Hippocampal formation (tissue), 2 donors: ENCODE results near the gene MROH7.
A peak's percentile ranks its signal among the peaks of the same experiment; 100 is the strongest.

Experiments
- DNase-seq, 2 donors: peaks; one replicate each; lab custom pipeline; 2025; lab: John Stamatoyannopoulos, UW

Gene MROH7

DNA sequence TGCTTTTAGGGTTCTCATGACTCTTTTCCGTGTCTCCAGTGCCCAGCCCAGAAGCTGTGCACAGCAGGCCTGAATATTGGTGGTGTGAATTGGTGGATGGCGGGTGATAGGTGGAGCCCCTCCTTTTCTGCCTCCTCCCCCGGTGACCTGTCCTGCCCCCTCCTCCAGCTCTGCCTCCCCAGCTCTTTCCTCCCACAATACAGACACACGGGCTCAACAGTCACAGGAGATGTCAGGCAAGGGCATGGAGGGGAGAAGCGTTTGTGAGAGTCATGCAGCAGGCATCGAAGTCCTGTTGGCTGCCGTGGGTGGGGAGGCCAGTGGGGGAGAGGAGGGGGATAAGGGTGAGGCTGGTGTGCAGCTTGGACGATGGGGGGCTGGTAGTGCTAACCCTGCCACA is 56.8 kb downstream of the MROH7 start:
- DNase-seq, result no peak

DNA sequence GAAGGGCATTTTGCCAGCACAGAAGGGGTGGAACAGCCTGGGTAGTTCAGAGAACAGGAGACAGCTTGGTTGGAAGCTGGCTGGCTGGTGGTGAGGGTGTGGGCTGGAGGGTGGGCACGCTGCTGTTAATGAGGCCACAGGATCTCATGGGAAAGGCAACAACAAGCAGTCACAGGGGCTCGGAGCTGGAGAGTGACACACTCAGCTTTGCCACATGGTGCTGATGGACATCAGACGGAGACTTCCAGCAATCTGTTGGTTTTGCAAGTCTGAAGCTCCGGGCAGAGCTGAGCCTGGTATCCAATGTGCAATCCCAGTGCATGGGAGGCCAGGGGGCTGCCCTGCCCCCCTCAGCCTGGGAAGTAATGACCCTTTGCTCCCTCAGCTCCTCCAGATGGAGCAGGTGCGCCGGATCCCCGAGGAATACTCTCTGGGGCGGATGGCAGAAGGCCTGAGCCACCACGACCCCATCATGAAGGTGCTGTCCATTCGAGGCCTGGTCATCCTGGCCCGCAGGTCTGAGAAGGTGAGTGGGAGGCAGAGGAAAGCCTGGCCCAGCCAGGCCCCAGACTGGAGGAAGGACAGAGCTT is 58.4 kb downstream of the MROH7 start:
- no peak for DNase-seq

DNA sequence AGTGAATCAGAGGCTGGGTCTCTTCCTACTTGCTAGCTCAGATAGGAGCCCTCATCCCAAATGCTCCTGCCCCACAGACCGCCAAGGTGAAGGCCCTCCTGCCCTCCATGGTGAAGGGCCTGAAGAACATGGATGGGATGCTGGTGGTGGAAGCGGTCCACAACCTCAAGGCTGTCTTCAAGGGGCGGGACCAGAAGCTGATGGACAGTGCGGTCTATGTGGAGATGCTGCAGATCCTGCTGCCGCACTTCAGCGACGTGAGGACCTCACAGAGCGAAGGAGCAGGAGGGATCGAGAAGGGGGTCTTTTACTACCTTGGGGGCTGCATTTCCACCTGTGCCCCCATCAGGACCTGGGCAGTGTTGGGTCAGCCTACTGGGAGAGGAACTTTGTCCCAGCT is 59.5 kb downstream of the MROH7 start:
- DNase-seq, result no peak

DNA sequence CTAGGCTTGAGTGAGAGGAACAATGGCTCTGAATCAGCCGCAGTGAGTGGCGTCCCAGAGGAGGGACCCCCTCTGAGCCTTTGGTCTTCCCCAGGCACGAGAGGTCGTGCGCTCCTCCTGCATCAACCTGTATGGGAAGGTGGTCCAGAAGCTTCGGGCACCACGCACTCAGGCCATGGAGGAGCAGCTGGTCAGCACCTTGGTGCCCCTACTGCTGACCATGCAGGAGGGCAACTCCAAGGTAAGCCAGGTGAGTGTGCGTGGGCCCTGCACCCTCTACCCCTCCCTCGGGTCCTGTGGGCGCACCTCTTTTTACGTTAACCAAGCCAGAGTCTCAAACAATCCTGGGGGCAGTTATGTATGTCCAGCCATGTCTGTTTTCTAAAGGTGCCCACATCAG is 60.4 kb downstream of the MROH7 start:
- no peak for DNase-seq

DNA sequence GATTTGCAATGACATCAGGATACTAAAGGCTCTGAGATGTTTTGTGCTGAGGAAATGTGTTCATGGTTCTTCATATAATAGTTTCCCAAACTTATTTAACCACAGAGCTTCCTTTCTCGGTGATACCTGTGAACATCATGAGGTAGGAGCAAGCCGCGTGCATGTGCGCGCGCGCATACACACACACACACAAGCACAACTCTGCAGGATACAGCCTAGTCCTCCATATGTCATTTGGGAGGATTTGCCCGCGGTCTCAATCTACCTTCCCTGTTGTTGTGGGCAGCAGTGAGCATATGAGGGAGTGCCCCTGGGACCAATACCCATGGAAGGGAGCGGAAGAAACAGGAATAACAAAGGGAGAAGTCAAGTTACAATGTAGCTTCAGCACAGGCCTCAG is 61.9 kb downstream of the MROH7 start:
- no peak for DNase-seq

DNA sequence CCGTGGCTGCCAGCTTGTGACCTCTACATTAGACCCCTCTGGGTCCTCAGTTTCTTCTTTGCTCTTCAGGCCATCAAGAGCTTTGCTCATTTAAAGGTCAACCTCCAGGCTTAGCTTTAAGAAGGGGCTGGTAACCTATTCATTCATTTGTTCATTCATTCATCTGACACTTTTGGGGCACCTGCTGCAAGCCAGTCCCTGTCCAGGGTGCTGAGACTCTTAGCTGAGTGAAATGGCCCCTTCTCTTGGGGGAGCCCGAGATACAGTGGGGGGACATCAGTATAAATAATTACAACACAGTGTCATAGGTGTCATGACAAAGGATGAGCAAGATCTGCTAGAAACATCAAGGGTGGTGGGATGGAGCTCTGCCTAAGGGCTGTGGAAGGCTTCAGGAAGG is 63.6 kb downstream of the MROH7 start:
- DNase-seq, result no peak

DNA sequence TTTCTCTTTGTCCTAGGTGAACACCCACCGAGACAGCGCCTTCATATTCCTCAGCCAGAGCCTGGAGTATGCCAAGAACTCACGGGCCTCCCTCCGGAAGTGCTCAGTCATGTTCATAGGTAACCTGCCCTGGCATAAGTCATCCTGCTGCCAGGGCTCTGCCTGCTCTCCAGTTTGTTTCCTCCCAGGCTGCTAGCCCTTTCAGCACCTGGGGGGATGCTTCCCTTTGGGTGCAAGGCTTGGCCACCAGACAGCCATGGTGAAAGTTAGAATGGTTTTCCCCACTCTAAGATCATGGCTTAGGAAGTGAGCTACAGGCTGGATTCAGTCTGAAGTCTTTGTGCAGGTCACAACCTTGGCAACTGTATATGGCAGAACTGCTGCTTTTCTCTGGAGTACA is 64.8 kb downstream of the MROH7 start:
- DNase-seq, result no peak

DNA sequence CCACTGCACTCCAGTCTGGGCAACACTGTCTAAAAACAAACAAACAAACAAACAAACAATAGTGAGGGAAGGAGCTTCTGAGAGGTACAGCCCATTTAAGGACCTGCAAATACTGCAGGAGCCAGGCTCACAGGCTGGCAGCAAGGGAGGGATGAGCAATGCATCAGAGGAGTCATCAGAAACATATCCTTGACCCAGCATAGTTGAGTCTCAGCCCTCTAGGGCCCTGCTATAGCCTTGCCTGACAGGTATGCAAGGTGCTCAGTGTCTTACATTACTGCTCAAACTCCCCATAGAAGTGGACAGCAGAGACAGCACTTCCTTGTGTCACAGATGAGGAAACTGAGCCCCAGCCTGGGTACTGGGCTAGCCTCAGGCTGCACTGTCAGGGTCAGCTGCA is 66.8 kb downstream of the MROH7 start:
- no peak for DNase-seq

DNA sequence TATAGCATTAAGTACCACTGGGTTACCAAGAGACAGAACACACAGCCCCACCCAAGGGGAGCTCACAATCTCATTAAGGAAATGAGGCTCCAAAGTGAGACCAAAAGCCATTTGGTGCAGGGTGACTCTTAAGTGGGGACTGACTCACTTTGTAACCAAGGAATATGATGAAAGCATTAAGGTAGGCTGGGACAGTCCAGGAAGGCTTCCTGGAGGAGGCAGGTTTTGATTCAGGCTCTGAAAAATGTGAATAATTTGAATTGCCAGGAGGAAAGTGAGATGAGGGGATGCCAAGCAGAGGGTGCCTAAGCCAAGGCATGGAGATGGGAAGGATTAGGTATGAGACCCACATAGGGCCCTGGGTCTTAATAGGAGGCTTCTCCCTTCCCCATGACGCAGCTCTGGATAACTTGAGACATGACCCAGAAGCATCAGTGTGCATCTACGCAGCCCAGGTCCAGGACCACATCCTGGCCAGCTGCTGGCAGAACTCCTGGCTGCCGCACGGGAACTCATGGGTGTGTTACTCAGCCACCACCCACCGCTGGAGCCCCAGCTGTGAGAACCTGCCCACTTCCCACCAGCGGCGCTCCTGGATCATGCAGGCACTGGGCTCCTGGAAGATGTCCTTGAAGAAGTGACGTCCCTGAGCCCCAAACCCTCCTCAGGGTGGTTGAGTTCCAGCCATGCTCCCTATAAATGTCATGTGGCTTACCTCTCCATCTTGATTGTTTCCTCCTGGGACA is 68.1 kb downstream of the MROH7 start:
- DNase-seq, result no peak

DNA sequence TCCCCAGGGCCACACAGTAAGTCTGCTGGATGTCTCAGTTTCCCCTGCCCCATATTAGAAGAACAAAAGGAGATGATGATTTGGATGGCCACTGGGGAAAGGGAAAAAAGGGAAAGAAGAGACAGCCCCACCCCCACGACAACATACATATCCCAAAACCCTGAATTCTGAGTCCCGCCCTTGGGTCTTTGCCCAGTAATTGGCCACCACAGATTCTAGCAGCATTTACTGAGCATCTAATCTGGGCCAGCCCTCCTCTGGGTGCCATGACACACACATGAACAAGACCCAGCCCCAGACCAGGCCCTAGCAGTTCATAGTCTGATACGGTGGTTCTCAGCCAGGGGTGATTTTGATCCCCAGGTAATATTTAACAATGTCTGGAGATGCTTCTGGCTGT is 68.8 kb downstream of the MROH7 start:
- no peak for DNase-seq

DNA sequence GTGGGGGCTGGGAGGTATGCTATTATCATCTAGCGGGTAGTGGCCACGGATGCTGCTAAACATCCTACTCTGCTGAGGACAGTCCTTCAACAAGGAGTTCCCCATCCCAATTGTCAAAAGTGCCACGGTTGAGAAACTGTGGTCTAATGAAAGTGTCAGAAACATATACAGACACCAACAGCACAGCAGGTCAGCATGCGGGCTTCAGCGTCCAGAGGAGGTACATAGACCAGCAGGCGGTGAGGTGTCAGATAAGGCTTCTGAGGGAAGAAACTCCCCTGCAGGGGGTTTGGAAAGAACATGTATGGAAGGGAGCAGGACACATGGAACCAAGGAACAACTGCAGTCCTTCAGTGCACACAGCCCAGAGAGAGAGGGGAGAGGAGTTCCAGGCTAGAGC is 69.3 kb downstream of the MROH7 start:
- no peak for DNase-seq

DNA sequence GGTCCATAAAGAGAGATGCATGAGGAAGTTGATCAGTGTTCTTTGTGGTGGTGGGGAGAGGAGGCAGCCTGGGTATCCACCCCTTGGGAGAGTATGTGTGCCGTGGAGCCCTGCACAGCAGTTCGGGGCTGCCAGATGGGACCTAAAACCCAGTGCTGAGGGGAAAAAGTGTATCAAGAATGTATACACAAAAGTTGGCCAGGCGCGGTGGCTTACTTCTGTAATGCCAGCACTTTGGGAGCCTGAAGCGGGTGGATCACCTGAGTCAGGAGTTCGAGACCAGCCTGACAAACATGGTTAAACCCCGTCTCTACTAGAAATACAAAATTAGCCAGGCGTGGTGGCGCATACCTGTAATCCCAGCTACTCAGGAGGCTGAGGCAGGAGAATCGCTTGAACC is 70.0 kb downstream of the MROH7 start:
- no peak for DNase-seq

DNA sequence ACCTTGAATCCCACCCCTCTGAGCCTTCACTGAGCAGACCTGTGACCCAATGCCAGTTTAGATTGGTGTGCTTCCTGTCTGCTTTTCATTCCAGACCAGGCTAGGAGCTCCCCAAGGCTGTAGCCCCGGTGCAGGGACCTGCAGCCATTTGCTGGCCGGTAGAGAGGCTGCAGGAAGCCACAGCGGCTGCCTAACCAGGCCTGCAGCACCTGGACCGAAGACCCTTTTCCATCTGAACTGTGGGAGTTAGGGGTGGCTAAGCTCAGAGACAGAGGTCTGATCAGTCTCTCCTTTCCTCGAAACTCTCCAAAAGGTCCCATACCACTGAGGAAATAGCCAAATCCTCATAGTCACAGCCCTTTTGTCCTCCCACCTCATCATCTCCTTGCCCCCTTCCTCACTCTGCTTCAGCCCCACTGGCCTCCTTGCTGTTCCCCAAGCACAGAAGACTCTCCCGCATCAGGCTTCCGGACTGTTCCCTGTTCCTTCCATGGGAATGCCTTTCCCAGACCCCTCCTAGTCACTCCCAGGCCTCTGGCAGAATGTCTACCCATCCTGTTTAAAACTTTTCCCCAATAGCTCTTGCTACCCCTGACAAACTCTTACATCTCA is 73.4 kb downstream of the MROH7 start:
- no peak for DNase-seq

DNA sequence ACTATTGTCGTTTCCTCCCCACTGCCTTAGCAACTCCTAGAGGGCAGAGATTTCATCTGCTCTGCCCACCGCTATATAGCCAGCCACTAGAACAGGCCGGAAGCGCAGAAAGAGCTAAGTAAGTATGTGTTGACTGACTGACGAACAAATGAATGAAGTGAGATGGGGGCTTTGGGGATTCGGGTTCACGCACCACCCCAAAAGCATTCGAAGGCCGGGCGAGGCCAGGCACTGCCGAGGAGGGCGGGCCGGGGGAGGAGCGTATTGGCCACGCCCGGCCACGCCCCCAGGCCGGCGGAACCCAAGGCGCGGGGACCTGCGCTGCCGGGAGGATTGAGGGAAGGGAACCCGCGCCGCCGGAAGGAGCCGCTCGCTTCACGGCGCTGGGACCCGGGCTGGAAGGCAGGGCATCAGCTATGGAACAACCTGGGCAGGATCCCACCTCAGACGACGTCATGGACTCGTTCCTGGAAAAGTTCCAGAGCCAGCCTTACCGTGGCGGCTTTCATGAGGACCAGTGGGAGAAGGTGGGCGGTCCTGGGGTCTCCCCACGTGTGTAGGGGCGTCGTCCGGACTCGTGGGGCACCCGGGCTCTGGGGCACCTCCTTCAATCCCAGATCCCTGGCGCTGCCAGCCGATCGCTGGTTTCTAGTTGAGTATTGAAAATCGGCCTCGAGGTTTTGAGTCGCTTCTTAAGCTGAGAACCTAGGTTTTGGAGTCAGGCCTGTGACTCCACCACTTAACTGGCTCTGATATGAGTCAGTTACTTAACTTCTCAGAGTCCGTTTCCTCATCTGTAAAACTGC is 74.1 kb downstream of the MROH7 start, which contains the start of gene TTC4:
Gene TTC4, plus strand, starts transcription at position 369 of the 806 bp plus-strand sequence. Its CDS starts 48 bp downstream, at position 417.
- DNase-seq, result peak; percentile 73 to 78

DNA sequence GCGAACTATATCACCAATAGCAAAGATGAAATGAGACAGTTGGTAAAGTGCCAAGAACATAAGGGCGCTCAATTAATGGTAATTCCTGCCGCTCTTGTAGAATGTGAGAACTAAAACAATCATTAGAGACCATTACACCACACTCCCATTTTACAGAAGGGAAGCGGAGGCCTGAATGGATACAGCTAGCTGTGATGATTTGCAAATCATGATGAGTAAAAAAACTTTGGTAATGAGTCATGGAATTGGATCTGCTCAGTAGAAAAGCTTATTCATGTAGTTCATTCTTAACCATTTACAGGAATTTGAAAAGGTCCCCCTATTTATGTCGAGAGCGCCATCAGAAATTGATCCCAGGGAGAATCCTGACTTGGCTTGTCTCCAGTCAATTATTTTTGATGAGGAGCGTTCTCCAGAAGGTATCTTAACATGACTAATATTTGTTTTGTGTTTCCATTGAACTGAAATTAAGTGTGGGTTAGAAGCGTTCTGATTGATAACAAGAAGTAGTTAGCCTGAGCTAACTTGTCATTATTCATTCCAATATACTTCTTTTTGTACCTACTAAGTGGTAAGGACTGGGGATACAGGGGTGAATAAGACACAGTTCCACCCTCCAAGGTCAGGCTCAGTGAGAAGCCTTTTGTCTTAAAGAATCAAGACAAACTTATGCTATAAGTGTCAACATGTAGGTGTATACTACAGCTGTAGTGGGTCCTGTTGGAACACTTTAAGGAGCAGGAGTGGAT is 74.9 kb downstream of the MROH7 start:
- no peak for DNase-seq

DNA sequence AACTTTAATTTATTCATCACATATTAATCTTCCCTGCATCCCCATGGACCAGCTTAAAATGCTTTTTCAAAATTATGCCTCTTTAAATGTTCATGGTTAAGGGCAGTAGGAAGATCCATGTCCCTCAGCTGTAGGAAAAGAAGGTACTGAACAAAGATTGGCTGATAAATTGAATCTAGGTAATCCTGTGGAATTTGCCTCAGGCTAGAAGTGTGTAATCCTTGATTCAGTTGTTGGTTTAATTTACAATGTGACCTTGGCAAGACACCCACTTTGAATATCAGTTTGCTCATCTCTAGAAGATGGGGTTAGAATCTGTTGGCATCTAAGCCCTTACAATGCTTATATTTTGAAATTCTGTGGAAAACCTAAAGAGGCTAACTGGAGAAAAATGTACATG is 80.1 kb downstream of the MROH7 start:
- no peak for DNase-seq

DNA sequence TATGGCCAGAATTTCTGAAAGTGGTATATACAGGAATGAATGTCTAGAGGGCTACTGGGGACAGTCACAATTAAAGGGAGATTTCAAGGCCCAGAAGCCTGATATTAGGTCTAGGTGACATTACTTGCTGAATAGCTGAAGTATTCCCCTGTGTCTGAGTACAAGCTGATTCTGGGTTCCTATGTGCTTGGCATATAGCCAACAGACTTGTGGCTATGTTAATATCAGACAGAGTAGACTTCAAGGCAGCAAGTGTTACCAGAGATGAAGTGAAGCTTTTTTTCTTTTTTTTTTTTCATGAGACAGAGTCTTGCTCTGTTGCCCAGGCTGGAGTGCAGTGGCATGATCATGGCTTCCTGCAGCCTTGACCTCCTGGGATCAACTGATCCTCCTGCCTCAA is 82.4 kb downstream of the MROH7 start:
- no peak for DNase-seq

DNA sequence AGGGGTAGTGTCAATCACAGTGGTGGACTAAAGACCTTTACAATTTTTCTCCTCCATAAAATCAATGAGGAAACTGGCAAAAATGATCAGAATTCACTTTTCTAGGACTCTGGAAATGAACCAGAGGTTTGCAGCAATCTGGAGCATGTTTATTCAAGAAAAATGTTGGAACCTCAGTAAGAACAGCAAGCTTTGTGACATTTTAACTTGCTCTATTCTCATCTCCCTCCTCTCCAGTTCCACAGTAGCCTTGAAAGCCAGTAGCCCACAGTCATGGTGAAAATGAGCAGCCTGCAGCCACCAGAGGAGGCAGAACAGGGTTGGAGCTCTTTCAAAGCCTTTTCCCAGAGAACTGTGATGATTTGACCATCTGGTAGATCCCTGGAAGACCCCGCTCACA is 83.2 kb downstream of the MROH7 start:
- no peak for DNase-seq

DNA sequence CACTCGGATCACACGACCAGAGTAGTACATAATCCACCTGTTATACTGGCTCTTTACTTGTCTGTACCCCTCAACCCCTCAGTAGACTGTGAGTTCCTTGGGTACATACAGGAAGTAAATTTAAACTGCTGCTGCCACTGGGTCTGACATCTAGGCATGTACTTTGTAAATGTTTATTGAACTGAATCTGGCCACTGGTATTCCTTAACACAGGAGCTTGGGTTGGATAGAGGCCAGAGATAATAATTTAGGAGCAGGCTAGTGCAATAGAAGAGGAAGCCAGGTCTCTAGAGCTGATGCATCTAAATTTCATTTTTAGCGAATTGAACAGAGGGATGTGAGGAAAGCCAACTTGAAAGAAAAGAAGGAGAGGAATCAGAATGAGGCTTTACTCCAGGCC is 86.4 kb downstream of the MROH7 start:
- DNase-seq, result no peak

DNA sequence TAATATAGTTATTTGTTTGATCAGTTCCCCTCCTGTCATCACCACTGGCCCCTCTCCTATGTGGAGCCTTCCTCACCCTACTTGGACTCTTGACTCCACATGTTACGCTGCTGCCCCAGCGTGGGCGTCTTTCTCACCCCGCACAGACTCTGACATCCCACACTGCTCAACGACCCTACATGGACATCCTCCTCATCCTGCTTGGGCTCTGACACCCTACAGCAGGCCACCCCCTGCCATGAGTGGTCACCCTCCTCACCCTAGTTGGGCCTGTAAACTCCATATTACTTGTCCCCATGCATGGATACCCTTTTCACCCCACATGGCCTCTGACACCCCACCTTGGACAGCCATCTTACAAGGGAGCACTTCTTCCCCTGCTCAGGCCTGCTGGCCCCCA is 95.1 kb downstream of the MROH7 start:
- DNase-seq, result no peak

DNA sequence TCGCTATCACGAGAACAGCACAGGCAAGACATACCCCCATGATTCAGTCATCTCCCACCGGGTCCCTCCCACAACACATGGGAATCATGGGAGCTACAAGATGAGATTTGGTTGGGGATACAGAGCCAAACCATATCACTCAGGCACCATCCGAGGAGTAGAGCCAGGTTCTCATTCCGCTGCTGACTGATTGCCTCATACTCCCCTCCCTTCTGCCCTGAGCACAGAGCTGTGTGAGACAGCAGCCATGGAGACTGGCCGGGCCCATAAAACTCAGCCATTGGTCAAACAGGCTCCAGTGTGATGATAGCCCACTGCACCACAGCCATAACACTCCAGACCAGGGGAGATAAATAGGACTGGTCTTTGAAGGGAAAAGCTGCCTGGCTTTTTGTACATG is 96.7 kb downstream of the MROH7 start:
- DNase-seq, result no peak

DNA sequence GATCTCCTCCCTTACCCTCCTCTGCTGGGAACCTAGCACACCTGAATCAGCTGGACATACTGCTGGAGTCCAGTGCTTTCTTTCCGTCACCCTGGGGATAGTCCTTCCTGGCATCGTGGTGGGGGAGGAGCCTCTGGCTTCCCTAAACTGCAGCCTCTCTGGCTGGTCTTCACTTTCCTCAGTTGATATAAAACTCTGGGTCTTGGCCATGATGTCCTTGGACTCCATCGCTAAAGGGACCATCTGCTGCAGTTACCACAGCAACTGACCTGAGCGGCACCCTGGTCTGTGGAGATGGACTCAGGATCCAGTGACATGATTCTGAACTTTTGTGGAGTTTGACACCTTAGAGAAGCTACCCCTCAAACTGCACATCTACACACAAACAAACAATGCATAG is 99.9 kb downstream of the MROH7 start:
- DNase-seq, result no peak
